T47D (cell line): Measurements from ENCODE around the gene BTBD19.
"Not testable (repeated sequence)": the region's sequence is repeated elsewhere in the genome, so short reads cannot be mapped to it uniquely, and the experiment has no call there.

Experiments used
- DNase-seq, 2 experiments: peaks; one replicate each; pipeline versions ENCODE4 v3.0.0 to v3.0.0-alpha.2; 2011 to 2012; ENCODE audit warnings: low read depth in 1 of 2, low spot score in 1 of 2
- JUND ChIP-seq: IDR thresholded peaks from 2 replicates; pipeline ENCODE4 v1.6.1; 2012; ENCODE audit warnings: low read depth
- in situ Hi-C: cut with HindIII; loops from 2 replicates; pipeline ENCODE4 v1.10.0; 2016; ENCODE audit warnings: low sequenced_read_pairs, low pct_unique_long_range_greater_than_20kb

The BTBD19 gene

GRCh38 chr1:44808063-44808937 lies at the start of gene BTBD19:
Gene BTBD19 (plus strand): TSS chr1:44808523. CDS start chr1:44808821, 298 bp downstream.
- TF ChIP-seq JUND, result no peak
- DNase-seq, result no peak
- in situ Hi-C loops, result no loop called here

DNA sequence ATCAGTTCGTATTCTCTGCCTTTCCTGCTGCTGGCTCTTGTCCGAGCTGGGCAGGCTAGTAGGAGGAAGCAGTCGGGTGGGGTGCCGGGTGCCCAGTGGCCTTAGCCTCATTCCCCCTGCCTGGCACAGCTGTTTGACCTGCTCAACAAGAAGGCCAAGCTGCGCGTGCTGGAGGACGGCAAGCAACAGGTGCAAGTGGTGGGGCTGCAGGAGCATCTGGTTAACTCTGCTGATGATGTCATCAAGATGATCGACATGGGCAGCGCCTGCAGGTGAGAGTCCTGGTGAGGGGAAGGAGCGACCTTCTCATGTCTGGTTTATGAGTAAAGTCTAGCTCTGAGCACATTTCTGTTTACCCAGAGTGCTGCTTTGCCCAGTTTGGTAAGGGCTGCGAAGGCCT lies 49.2 kb upstream of the BTBD19 start:
- DNase-seq, result no peak
- no peak for TF ChIP-seq JUND
- in situ Hi-C loops, result no loop called here

- TF ChIP-seq JUND, result no peak
- in situ Hi-C loops, result no loop called here
- DNase-seq, result no peak
These were observed 47.4 kb upstream of the BTBD19 start for GRCh38 chr1:44760876-44761275.

DNA sequence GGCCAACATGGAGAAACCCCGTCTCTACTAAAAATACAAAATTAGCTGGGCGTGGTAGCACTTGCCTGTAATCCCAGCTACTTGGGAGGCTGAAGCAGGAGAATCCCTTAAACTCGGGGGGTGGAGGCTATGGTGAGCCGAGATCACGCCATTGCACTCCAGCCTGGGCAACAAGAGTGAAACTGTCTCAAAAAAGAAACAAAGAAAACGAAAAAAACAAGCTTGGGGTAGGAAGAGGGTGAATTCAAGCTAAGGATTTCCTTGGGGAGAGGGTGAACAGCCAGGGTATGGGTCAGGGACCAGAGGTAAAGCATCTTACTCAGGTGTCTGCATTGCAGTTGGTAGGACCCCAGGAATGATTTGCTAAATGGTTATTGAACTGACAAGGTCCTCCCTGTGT lies 41.9 kb upstream of the BTBD19 start:
- DNase-seq, in situ Hi-C loops: not testable (repeated sequence)

DNA sequence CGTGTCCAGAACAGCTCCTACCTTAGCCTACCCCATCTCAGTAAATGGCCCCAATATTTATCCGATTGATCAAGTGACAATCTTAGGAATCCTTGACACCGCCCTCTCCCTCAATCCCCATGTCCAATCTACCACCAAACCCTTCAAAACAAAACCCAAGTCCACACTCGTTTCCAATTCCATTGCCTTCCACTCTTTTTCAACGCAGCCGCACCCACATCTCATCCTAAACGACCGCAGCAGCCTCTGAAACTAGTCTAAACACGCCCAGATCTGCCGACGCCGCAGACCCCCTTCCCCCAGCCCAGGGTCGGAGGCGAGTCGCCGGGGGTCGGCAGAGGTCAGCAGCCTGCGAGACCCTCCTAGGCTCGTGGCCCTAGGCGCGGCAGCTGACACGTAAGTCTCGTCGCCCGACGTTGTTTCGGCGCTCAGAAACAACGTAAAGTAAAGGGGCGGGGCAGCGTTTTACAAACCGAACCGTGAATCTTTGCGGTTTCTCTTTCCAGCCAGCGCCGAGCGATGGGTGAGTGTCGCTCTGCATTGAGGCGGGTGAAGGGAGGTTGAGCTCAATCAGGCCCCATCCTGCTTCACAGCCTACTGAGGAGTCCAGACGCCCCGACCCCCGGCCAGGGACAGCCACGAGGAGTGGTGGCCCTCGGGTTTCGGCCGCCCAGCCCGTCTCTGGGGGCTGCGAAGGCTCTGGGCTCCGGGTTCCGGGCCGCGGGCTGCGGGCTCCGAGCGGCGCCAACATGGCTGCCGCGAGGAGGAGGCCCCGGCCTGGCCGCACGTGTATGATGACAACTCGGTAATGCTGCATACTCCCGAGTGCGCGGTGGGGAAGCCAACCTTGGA lies 33.0 kb upstream of the BTBD19 start, which contains the start of gene RPS8:
Gene RPS8, plus strand, starts transcription at position 463 of the 852 bp plus-strand sequence. Its CDS starts 57 bp downstream, at position 520.
- in situ Hi-C loops, result no loop called here
- DNase-seq, result peak; percentile 70 to 93
- no peak for TF ChIP-seq JUND

DNA sequence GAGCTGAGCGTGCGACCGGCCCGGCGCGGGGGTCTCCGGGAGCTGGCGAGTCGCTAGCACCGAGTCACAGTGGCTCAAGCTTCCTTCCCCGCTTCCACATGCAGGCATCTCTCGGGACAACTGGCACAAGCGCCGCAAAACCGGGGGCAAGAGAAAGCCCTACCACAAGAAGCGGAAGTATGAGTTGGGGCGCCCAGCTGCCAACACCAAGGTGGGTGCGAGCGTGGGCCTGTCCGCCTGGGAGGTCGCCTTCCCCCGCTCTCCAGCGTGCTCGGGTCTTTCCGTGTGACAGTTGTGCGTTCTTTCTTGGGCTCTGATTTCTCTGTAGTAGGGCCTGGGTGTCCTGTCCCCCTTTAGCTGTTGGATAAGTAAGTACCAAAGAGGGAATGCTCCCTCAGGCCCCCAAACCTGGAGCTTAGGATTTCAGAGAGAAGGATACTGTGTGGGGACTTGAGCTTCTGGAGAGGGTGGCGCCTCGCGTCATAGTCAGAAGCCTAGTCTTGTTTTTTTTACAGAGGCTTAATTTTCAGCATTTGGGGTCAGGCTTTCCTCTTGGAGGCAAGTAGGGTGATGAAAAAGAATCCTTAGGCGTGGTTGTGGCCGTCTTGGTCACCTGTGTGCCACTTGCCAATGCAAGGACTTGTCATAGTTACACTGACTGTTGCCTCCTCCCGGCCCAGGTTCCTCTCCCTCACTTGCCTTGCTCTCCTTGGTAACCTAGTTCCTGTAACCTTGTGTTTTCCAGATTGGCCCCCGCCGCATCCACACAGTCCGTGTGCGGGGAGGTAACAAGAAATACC lies 32.2 kb upstream of the BTBD19 start:
- DNase-seq, result no peak
- in situ Hi-C loops, result no loop called here
- no peak for TF ChIP-seq JUND

- in situ Hi-C loops, result no loop called here
- no peak for DNase-seq
These were observed 31.6 kb upstream of the BTBD19 start for GRCh38 chr1:44776730-44777068.

DNA sequence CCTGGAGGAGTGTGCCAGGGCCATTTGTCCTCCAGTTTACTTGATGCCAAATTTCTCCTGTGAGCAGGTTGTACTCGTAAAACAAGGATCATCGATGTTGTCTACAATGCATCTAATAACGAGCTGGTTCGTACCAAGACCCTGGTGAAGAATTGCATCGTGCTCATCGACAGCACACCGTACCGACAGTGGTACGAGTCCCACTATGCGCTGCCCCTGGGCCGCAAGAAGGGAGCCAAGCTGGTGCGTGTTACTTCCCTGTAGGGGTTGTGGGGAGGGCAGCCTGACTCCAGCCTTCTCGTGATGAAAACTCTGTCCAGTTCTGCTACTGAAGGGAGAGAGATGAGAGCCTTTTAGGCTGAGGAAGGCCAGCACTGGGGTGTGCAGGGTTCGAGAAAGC lies 30.8 kb upstream of the BTBD19 start:
- in situ Hi-C loops, result no loop called here
- DNase-seq, result no peak
- no peak for TF ChIP-seq JUND

More at GRCh38 chr1:44776730-44777068, 31.6 kb upstream of the BTBD19 start:
- no peak for TF ChIP-seq JUND

DNA sequence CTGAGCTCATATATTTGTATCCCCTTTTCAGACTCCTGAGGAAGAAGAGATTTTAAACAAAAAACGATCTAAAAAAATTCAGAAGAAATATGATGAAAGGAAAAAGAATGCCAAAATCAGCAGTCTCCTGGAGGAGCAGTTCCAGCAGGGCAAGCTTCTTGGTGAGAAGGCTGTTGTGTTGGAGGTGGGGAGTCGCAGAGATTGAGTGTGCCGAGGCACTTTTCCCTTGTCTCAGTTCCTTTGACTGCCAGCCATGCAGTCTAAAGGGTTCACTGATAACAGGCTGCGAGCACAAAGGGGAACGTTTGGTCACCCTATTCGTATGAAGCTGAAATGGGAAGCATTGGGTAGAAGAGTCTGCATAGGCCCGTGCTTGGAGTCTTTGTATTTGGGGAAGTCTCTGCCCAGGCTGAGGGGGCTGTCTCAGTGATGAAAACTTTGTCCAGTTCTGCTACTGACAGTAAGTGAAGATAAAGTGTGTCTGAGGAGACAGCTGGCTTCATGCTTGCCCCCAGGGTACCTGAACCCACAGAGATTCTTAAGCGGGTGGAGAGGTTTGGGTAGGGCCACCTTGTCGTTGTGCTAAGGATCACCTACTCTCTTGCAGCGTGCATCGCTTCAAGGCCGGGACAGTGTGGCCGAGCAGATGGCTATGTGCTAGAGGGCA lies 30.2 kb upstream of the BTBD19 start:
- in situ Hi-C loops, result no loop called here
- no peak for DNase-seq
- no peak for TF ChIP-seq JUND

DNA sequence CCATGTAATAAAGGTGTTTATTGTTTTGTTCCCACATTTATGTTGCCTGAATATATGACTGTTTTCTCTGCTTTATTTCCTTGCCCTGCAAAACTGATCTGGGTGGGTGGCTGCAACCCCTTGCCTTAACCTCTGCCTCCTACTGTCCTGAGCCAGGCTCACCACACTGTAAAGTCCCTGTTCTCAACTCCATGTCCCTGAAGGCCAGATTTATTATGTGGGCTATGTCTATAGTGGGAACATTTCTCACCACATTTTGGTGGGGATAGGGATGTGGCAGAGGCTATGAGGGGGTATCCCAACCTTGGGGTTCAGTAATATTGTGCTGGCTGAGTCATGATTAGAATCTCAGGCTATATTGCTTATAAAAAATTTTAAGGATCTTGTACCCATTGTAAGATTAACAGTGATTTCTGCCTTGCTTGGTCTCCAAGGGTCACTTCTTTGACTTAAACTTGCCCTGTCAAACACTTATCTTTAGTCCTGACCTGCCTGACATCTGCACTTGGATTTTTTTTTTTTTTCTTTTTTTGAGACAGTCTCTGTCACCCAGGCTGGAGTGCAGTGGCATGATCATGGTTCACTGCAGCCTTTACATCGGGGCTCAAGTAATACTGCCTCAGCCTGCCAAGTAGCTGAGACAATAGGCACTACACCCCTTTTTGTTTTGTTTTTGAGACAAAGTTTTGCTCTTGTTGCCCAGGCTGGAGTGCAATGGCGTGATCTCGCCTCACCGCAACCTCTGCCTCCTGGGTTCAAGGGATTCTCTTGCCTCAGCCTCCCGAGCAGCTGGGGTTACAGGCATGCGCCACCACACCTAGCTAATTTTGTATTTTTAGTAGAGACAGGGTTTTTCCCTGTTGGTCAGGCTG lies 29.4 kb upstream of the BTBD19 start:
- DNase-seq, result no peak
- in situ Hi-C loops, result no loop called here
- TF ChIP-seq JUND, result no peak

DNA sequence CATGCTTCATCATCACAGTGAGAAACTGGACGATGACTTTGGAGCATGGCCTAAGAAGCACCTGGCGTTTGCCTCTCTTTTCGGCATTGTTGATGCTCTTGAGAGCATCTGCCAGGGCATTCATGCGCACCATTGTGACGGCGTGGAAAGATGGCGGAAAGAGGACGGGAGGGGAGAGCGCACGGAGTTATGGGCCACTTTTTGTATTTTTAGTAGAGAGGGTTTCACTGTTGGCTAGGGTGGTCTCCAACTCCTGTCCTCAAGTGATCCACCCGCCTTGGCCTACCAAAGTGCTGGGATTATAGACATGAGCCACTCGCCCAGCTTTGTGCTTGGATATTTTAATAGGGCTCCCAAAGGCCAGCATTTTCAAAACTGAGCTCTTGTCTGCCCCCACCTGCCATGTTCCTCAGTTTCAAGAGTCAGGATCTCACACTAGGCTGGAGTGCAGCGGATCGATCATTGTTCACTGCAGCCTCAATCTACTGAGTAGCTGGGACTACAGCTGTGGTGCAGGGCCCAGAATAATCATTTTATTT lies 27.7 kb upstream of the BTBD19 start:
- in situ Hi-C loops, result no loop called here
- no peak for DNase-seq
- no peak for TF ChIP-seq JUND
